LNCAP (cell line): ENCODE results near the gene ITGA1.

Experiments
- TF ChIP-seq, protein P1 (sequence below): fragments of 450-650 bp; IDR thresholded peaks from 2 replicates; pipeline ENCODE4 v1.5.1; 2017; ENCODE audit warnings: mild to moderate bottlenecking

ITGA1 gene

DNA sequence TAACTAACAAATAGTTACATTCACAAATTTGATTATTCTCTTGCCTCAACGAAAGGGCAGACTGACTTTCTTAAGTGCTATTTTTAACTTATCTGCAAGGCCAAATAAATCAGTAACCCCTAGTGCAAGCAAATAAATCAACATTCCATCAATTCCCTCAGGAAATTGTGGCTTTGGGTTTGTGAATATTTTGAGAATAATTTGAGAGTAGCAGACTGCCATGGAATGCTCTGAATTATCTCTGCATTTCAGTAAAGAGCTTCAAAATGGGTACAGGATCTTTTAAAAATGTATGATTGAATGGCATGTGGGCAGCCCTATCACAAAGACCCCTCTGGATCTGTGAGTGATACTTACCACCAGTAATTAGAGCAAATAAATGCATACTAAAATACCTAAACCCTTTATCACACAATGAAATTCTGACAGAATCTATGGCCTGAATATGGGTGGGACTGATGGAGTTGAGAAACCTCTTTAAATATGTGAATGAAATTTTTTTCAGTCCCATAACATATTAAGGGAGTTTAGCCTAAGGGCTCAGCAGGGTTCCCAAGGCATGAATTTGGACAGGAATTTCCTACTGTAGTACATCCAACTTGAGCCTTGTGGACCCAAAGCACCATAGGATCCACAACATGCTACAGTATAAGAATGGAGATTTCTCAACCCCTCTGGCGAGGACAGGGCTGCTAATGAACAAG, 109.0 kb downstream of the ITGA1 start:
- TF ChIP-seq, protein P1, sequence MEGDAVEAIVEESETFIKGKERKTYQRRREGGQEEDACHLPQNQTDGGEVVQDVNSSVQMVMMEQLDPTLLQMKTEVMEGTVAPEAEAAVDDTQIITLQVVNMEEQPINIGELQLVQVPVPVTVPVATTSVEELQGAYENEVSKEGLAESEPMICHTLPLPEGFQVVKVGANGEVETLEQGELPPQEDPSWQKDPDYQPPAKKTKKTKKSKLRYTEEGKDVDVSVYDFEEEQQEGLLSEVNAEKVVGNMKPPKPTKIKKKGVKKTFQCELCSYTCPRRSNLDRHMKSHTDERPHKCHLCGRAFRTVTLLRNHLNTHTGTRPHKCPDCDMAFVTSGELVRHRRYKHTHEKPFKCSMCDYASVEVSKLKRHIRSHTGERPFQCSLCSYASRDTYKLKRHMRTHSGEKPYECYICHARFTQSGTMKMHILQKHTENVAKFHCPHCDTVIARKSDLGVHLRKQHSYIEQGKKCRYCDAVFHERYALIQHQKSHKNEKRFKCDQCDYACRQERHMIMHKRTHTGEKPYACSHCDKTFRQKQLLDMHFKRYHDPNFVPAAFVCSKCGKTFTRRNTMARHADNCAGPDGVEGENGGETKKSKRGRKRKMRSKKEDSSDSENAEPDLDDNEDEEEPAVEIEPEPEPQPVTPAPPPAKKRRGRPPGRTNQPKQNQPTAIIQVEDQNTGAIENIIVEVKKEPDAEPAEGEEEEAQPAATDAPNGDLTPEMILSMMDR: no peak

DNA sequence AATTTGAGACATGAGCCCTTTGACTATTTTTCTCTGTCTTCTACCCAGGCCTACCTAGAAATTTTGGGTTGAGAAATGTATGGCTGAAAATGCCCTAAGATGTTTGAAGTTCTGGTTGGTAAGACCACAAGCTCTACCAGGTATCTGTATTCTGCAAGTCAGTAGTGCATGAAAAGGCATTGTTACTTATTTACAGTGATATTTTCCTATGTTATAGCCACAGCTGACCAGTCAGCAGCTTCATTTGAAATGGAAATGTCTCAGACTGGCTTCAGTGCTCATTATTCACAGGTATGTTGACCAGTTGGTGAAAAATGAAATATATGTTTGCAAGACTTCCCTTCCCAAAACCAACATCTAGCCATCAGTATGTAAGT, 109.5 kb downstream of the ITGA1 start:
- TF ChIP-seq, protein P1: no peak

DNA sequence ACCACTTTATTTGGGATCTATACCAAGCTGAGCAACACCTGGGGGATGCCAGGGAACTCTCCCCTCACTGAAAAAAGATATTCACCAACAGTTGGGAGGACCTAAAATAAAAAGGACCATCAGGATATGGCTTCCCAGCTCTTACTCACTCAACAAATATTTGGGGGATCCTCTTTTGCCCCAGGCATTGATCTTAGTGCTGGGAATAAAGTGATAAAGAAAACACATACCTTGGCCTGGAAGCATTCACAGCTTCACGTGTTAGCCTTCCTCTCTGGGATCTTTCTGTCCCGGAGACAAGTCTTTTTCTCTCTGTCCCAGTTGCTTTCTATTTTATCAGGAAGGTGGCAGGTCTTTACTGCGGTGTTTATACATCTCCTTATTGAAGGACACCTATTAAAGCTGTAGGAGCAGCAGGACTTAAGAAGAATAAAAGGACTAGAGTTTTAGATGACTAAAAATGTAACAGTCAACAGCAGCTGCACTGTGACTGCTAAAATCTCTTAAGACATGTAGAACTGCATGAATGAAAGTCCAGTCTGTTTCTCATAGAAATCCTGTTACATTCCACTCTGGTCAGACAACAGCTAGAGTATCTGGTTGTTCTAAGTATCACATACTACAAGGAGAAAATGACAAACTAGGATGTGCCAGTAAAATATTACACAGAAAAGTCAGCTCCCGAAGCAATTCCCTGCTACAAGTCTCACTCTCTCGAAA, 111.4 kb downstream of the ITGA1 start:
- TF ChIP-seq, protein P1: no peak

DNA sequence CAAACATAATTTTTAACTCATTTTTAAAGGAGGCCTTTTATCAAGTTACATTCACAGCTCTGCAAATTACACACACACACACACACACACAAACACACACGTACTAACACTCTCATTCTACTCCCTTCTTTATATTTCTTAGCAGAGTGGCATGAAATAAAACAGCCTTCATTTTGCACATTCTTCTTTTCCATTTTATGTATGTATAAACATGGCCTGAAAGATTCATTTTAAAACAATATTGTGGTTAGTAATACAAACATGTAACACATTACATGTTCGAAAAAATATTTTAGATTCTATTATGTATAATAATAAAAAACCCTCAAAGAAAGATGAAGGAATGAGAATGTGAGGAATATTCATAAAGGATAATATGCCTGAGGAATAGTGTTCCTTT, 115.4 kb downstream of the ITGA1 start:
- TF ChIP-seq, protein P1: no peak

DNA sequence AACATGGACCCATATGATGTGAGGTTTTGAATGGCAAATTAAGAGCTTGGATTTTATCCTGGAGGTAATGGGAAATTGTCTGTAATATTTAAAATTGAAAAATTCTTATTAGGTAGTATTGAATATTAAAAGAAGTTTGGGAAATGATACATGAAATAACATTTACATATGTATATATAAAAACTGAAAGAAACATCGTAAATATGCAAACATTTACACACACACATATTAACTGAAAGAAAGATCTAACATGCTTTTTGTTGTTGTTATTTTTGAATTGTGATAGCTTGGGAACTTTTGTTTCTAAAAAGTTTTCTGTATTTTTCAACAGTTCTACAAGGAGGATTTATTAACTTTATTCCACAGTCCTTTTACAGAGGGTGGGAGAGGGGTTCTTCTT, 118.6 kb downstream of the ITGA1 start:
- TF ChIP-seq, protein P1: no peak

DNA sequence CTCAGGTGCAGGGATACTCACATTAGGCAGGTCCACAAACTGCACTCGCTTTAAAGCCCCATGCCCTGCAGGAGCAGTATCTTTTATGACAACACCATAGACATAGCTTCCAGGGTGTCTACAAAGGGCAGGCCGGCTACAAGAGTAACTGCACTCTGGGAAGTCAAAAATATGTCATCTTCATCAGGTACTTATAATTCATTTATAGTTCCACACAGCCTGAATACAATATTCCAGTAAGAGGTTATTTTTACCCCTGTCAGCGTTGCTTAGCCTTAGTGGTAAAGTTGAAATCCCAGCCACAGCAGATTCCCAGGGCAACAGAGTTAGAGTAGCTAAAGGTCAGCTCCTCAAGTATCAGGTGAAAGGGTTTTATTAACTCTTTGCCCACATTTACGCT, 119.1 kb downstream of the ITGA1 start:
- TF ChIP-seq, protein P1: no peak

DNA sequence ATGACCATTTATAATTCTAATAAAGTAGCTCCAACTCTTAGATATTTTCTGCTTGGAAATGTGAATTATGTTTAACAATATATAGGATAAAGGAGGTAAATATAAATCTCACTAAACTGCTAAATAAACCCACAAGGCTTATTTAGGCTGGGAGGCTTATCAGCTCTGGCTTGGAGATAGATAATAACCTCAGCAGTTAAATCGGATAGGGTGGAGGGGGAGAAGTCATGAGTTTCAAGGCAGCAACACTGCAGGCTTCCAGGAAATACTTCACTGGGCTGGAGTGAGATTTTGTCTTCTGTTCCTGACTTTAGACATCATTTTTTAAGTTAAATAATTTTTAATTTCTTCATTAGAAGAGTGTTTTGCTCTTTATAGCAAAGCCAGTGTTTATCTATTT, 121.5 kb downstream of the ITGA1 start:
- TF ChIP-seq, protein P1: no peak
